Neural cell (in vitro differentiated cells): ENCODE data around the gene PDIA3. TPM values are rescaled to one million over a fixed set of nuclear protein-coding genes. Genes with fewer than 3 reads are reported as not detected.
"Not testable (repeated sequence)": the region's sequence is repeated elsewhere in the genome, so short reads cannot be mapped to it uniquely, and the experiment has no call there.

Experiments used
- H2AFZ ChIP-seq: fragments of 200-600, 300-800 bp; sonication (generic), shearing (Covaris generic); 2 replicates; pipeline ENCODE4 v1.6.0; 2014; ENCODE audit warnings: low read depth, mild to moderate bottlenecking, antibody characterized with exemption, low read length, moderate library complexity
- H3F3A ChIP-seq: fragments of 200-600 bp; shearing (Covaris generic); 2 replicates; pipeline ENCODE4 v1.6.1; 2016; ENCODE audit warnings: mild to moderate bottlenecking, moderate library complexity, mixed read lengths, antibody characterized with exemption, low read length; ENCODE audit not compliant: insufficient read depth, poor library complexity, severe bottlenecking
- H3K27ac ChIP-seq: fragments of 200-600, 300-800 bp; sonication (generic), shearing (Covaris generic); 2 replicates; pipeline ENCODE4 v1.5.1; 2014; ENCODE audit warnings: mild to moderate bottlenecking, low read length, moderate library complexity
- H3K27me3 ChIP-seq: fragments of 300-800, 200-600 bp; sonication (generic), shearing (Covaris generic); 2 replicates; pipeline ENCODE4 v1.6.0; 2014; ENCODE audit warnings: mild to moderate bottlenecking, low read depth, low read length, moderate library complexity; ENCODE audit not compliant: insufficient read depth
- H3K36me3 ChIP-seq: fragments of 300-800, 200-600 bp; sonication (generic), shearing (Covaris generic); 2 replicates; pipeline ENCODE4 v1.5.1; 2014; ENCODE audit warnings: mild to moderate bottlenecking, antibody characterized with exemption, low read length, moderate library complexity; ENCODE audit not compliant: insufficient read depth
- H3K4me2 ChIP-seq: fragments of 300-800, 200-600 bp; sonication (generic), shearing (Covaris generic); 2 replicates; pipeline ENCODE4 v1.6.0; 2014; ENCODE audit warnings: mild to moderate bottlenecking, low read length
- H3K4me3 ChIP-seq: fragments of 300-800, 200-600 bp; sonication (generic), shearing (Covaris generic); 2 replicates; pipeline ENCODE4 v1.5.1; 2014; ENCODE audit warnings: mild to moderate bottlenecking, low read length, moderate library complexity
- H3K79me2 ChIP-seq: fragments of 200-600 bp; shearing (Covaris generic); replicated peaks from 2 replicates; pipeline ENCODE4 v1.6.0; 2014; ENCODE audit warnings: mild to moderate bottlenecking, low read length, moderate library complexity; ENCODE audit not compliant: insufficient read depth
- H3K9ac ChIP-seq: fragments of 300-800, 200-600 bp; sonication (generic), shearing (Covaris generic); 2 replicates; pipeline ENCODE4 v1.6.1; 2016; ENCODE audit warnings: mild to moderate bottlenecking, low read length, mixed read lengths
- H3K9me2 ChIP-seq: fragments of 200-600 bp; shearing (Covaris generic); 2 replicates; pipeline ENCODE4 v1.6.1; 2016; ENCODE audit warnings: mild to moderate bottlenecking, low read length, mixed read lengths; ENCODE audit not compliant: insufficient read depth
- H3K9me3 ChIP-seq: fragments of 200-600, 300-800 bp; sonication (generic), shearing (Covaris generic); 2 replicates; pipeline ENCODE4 v1.6.1; 2016; ENCODE audit warnings: mild to moderate bottlenecking, mixed run types, low read length, moderate library complexity, mixed read lengths
- H4K20me1 ChIP-seq: fragments of 200-600 bp; shearing (Covaris generic); 2 replicates; pipeline ENCODE4 v1.6.1; 2016; ENCODE audit warnings: mild to moderate bottlenecking, mixed run types; ENCODE audit not compliant: insufficient read depth
- CTCF ChIP-seq: fragments of 450-650 bp; IDR thresholded peaks from 2 replicates; pipeline ENCODE4 v1.5.1; 2014; ENCODE audit warnings: antibody characterized with exemption, mild to moderate bottlenecking, moderate library complexity; ENCODE audit not compliant: poor library complexity, severe bottlenecking
- EP300 ChIP-seq: fragments of 450-650 bp; conservative IDR thresholded peaks from 2 replicates; pipeline ENCODE4 v1.6.1; 2014; ENCODE audit warnings: antibody characterized with exemption, mild to moderate bottlenecking, moderate library complexity; ENCODE audit not compliant: poor library complexity, severe bottlenecking
- EZH2 ChIP-seq: fragments of 200-600, 300-800 bp; shearing (Covaris generic), sonication (generic); IDR thresholded peaks from 2 replicates; pipeline ENCODE4 v1.6.1; 2014; ENCODE audit warnings: antibody characterized with exemption, low read length, borderline replicate concordance, mild to moderate bottlenecking; ENCODE audit not compliant: insufficient read depth, poor library complexity, severe bottlenecking
- MXI1 ChIP-seq: fragments of 450-650 bp; conservative IDR thresholded peaks from 2 replicates; pipeline ENCODE4 v1.6.1; 2014; ENCODE audit warnings: antibody characterized with exemption, mild to moderate bottlenecking; ENCODE audit not compliant: poor library complexity, severe bottlenecking
- RAD21 ChIP-seq: fragments of 450-650 bp; conservative IDR thresholded peaks from 2 replicates; pipeline ENCODE4 v1.6.1; 2014; ENCODE audit warnings: antibody characterized with exemption, mild to moderate bottlenecking, moderate library complexity
- REST ChIP-seq: IDR thresholded peaks from 2 replicates; pipeline ENCODE4 v1.6.1; 2012; ENCODE audit warnings: borderline replicate concordance
- SMC3 ChIP-seq: fragments of 450-650 bp; conservative IDR thresholded peaks from 2 replicates; pipeline ENCODE4 v1.6.1; 2014; ENCODE audit warnings: antibody characterized with exemption, mild to moderate bottlenecking, moderate library complexity; ENCODE audit not compliant: poor library complexity
- polyA plus RNA-seq: library from polyadenylated mRNA; depleted of rRNA; stranded (reverse); fragments of >200 nt; gene quantifications from 2 replicates; pipeline ENCODE4 v1.2.3, GENCODE V29; 2014

The PDIA3 gene
- polyA plus RNA-seq, 1 donor from 2014 or later = 136 TPM

DNA sequence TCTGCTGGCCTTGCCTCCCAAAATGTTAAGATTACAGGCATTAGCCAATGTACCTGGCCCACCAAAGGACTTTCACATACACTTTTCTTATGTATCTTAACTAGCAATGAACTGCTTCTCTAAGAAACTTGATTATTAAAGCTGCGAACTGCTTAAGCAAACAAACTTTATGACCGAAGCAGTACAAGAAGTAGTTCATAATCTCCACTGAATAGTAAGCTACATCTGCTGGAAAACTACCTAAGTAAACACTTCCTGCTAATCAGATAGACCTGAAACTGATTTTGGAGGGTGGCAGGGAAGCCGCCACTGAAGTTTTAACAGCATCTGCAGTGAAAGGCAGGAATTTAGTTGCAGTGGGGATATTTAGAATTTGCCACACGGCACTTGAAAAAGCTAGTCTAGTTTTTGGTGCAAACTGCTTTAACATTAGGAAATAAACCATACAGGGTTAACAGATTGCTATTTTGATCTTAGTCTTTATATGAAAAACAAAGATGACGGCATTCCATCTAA, 62.3 kb downstream of the PDIA3 start:
- Histone ChIP-seq H3K27me3 (no peaks in the 10 kb centered on the region), H3K4me2 (no peak overlapping the region), H3K9ac (no peak overlapping the region), H2AFZ (no peak overlapping the region), H3K36me3 (peaks cover 13% of the 10 kb centered on the region), H3K4me3 (no peak overlapping the region), H3K9me2 (no peaks in the 10 kb centered on the region), H3F3A (no peaks in the 10 kb centered on the region), H4K20me1 (no peaks in the 10 kb centered on the region), H3K27ac (no peak overlapping the region), H3K79me2 (no peaks in the 10 kb centered on the region), H3K9me3 (no peaks in the 10 kb centered on the region)
- no peak for TF ChIP-seq MXI1
- TF ChIP-seq EZH2 = no peak
- TF ChIP-seq RAD21 = no peak
- TF ChIP-seq REST = no peak
- no peak for TF ChIP-seq EP300
- TF ChIP-seq SMC3 = no peak
- TF ChIP-seq CTCF = no peak

- Histone ChIP-seq H3K9me3 (no peaks in the 10 kb centered on the region), H3F3A (no peaks in the 10 kb centered on the region), H3K27me3 (no peaks in the 10 kb centered on the region), H4K20me1 (no peaks in the 10 kb centered on the region), H3K9ac (no peak overlapping the region), H3K27ac (no peak overlapping the region), H3K79me2 (no peaks in the 10 kb centered on the region), H3K4me3 (no peak overlapping the region), H3K36me3 (peaks cover 13% of the 10 kb centered on the region), H3K4me2 (no peak overlapping the region), H2AFZ (no peak overlapping the region), H3K9me2 (no peaks in the 10 kb centered on the region)
- no peak for TF ChIP-seq EZH2
These were observed 62.9 kb downstream of the PDIA3 start for GRCh38 chr15:43808960-43809678.

GRCh38 chr15:43815064-43815463, 68.8 kb downstream of the PDIA3 start:
- not testable (repeated sequence) for H2AFZ ChIP-seq, H3K4me3 ChIP-seq, H3F3A ChIP-seq, H3K27ac ChIP-seq, H3K27me3 ChIP-seq, H4K20me1 ChIP-seq, H3K9me2 ChIP-seq, H3K4me2 ChIP-seq, H3K9ac ChIP-seq, H3K9me3 ChIP-seq, H3K79me2 ChIP-seq, H3K36me3 ChIP-seq
